HL-60 (cell line): ENCODE data around the gene DDB1.

Source experiments
- POLR2AphosphoS5 ChIP-seq: IDR thresholded peaks from 2 replicates; pipeline ENCODE4 v1.6.1; 2012; ENCODE audit warnings: low read depth
- TF ChIP-seq, protein P1 (sequence below): IDR thresholded peaks from one replicate; pipeline ENCODE4 v1.5.1; 2011; ENCODE audit warnings: low read length, control low read depth, inconsistent platforms; ENCODE audit not compliant: insufficient read depth

DNA sequence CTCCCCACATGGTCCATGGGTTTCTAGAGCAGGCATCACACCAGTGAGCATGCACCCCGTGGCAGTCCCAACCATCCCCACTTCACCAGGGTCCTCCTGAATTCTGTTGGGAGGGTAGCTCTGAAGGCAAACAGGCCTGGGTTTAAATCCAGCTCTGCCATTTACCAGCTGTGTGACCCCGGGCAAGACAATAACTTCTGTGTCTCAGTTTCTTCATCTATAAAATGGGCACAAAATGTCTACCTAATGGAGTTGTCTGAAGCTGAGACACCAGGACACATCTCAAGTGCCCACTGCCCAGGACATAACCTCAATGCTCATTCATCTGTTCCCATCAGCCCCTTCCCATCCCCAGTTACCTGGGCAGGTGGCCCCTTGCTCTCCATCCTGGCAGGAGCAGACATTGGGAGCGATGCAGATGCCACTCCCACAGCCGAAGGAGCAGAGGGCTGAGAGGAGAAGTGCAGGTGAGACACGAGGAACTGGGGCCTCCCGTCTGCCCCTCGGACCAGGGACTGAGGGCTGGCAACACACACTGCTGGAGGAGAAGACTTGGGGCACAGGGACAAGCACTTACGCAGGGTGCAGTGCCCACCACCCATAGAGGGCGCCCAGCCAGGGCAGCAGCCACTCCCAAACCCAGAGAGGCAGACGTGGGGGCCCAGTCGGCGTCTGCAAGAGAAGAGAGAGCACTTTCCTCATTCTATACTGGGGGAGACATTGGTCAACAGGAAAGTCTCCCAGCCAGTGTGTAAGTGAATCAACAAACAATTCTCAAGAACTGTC lies 41.8 kb downstream of the DDB1 start:
- no peak for TF ChIP-seq POLR2AphosphoS5
- TF ChIP-seq, protein P1, sequence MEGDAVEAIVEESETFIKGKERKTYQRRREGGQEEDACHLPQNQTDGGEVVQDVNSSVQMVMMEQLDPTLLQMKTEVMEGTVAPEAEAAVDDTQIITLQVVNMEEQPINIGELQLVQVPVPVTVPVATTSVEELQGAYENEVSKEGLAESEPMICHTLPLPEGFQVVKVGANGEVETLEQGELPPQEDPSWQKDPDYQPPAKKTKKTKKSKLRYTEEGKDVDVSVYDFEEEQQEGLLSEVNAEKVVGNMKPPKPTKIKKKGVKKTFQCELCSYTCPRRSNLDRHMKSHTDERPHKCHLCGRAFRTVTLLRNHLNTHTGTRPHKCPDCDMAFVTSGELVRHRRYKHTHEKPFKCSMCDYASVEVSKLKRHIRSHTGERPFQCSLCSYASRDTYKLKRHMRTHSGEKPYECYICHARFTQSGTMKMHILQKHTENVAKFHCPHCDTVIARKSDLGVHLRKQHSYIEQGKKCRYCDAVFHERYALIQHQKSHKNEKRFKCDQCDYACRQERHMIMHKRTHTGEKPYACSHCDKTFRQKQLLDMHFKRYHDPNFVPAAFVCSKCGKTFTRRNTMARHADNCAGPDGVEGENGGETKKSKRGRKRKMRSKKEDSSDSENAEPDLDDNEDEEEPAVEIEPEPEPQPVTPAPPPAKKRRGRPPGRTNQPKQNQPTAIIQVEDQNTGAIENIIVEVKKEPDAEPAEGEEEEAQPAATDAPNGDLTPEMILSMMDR: no peak
